Stimulated activated naive CD4-positive, alpha-beta T cell (primary cell): ENCODE data around the gene SLC22A23.
"Not testable (repeated sequence)": the region's sequence is repeated elsewhere in the genome, so short reads cannot be mapped to it uniquely, and the experiment has no call there.

Experiments
- DNase-seq, 6 experiments: peaks; one replicate each; lab custom pipeline; 2025; lab: John Stamatoyannopoulos, UW

SLC22A23 gene

GRCh38 chr6:3403238-3404173, 53.3 kb downstream of the SLC22A23 start:
- DNase-seq, result no peak

- DNase-seq, result no peak
These were observed 54.3 kb downstream of the SLC22A23 start for GRCh38 chr6:3402310-3403237.

- no peak for DNase-seq
These were observed 56.7 kb downstream of the SLC22A23 start for GRCh38 chr6:3400162-3400561.

GRCh38 chr6:3398755-3399696, 57.8 kb downstream of the SLC22A23 start:
- DNase-seq, result no peak

- DNase-seq, result no peak
These were observed 58.7 kb downstream of the SLC22A23 start for GRCh38 chr6:3398165-3398562.

GRCh38 chr6:3397229-3398164, 59.4 kb downstream of the SLC22A23 start:
- no peak for DNase-seq

- DNase-seq, result no peak
These were observed 60.2 kb downstream of the SLC22A23 start for GRCh38 chr6:3396503-3397180.

GRCh38 chr6:3394671-3395070, 62.2 kb downstream of the SLC22A23 start:
- no peak for DNase-seq

- DNase-seq, result no peak
These were observed 63.0 kb downstream of the SLC22A23 start for GRCh38 chr6:3393836-3394202.

- DNase-seq, result no peak
These were observed 63.7 kb downstream of the SLC22A23 start for GRCh38 chr6:3392930-3393835.

- DNase-seq, result no peak
These were observed 64.9 kb downstream of the SLC22A23 start for GRCh38 chr6:3391902-3392458.

GRCh38 chr6:3390698-3391097, 66.2 kb downstream of the SLC22A23 start:
- DNase-seq, result no peak

- DNase-seq, result no peak
These were observed 67.3 kb downstream of the SLC22A23 start for GRCh38 chr6:3389390-3390167.

- no peak for DNase-seq
These were observed 68.1 kb downstream of the SLC22A23 start for GRCh38 chr6:3388786-3389185.

GRCh38 chr6:3386374-3386857, 70.4 kb downstream of the SLC22A23 start:
- no peak for DNase-seq

- no peak for DNase-seq
These were observed 71.1 kb downstream of the SLC22A23 start for GRCh38 chr6:3385660-3386151.

- DNase-seq, result not testable (repeated sequence)
These were observed 71.7 kb downstream of the SLC22A23 start for GRCh38 chr6:3385181-3385580.
